Hepatocyte (in vitro differentiated cells): Measurements from ENCODE around the gene DDX10. TPM values are rescaled to one million over a fixed set of nuclear protein-coding genes. Genes with fewer than 3 reads are reported as not detected.

ENCODE experiments used
- DNase-seq: peaks from one replicate; pipeline ENCODE4 v3.0.0-alpha.2; 2016; ENCODE audit warnings: low spot score
- H2AFZ ChIP-seq: fragments of 200-600 bp; sonication (generic); 2 replicates; pipeline ENCODE4 v1.6.0; 2016; ENCODE audit warnings: antibody characterized with exemption, mild to moderate bottlenecking
- H3K27ac ChIP-seq: fragments of 200-600 bp; sonication (generic); 2 replicates; pipeline ENCODE4 v1.5.1; 2016; ENCODE audit warnings: mild to moderate bottlenecking
- H3K27me3 ChIP-seq: fragments of 200-600 bp; sonication (generic); 2 replicates; pipeline ENCODE4 v1.6.1; 2016
- H3K36me3 ChIP-seq: fragments of 200-600 bp; sonication (generic); replicated peaks from 2 replicates; pipeline ENCODE4 v1.5.1; 2016; ENCODE audit warnings: low read depth; ENCODE audit not compliant: insufficient read depth
- H3K4me1 ChIP-seq: fragments of 200-600 bp; sonication (generic); 2 replicates; pipeline ENCODE4 v1.5.1; 2016; ENCODE audit warnings: mild to moderate bottlenecking, moderate library complexity; ENCODE audit not compliant: insufficient read depth
- H3K4me2 ChIP-seq: fragments of 200-600 bp; sonication (generic); 2 replicates; pipeline ENCODE4 v1.6.0; 2016
- H3K4me3 ChIP-seq: fragments of 200-600 bp; sonication (generic); 2 replicates; pipeline ENCODE4 v1.5.1; 2016; ENCODE audit warnings: mild to moderate bottlenecking
- H3K79me2 ChIP-seq: fragments of 200-600 bp; sonication (generic); 2 replicates; pipeline ENCODE4 v1.6.0; 2017; ENCODE audit warnings: mild to moderate bottlenecking
- H3K9me2 ChIP-seq: fragments of 200-600 bp; sonication (generic); replicated peaks from 2 replicates; pipeline ENCODE4 v1.6.0; 2017; ENCODE audit warnings: mild to moderate bottlenecking; ENCODE audit not compliant: insufficient read depth
- H3K9me3 ChIP-seq: fragments of 200-600 bp; sonication (generic); 2 replicates; pipeline ENCODE4 v1.5.1; 2016; ENCODE audit warnings: low read depth, mild to moderate bottlenecking
- H4K20me1 ChIP-seq: fragments of 200-600 bp; sonication (generic); 2 replicates; pipeline ENCODE4 v1.6.0; 2016; ENCODE audit warnings: mild to moderate bottlenecking; ENCODE audit not compliant: insufficient read depth, poor library complexity, severe bottlenecking
- EZH2 ChIP-seq: fragments of 200-600 bp; sonication (generic); IDR thresholded peaks from 2 replicates; pipeline ENCODE4 v1.6.1; 2016; ENCODE audit warnings: antibody characterized with exemption, mild to moderate bottlenecking, borderline replicate concordance
- EZH2phosphoT487 ChIP-seq: fragments of 200-600 bp; sonication (generic); IDR thresholded peaks from one replicate; pipeline ENCODE4 v1.6.1; 2018; ENCODE audit warnings: antibody characterized with exemption, mild to moderate bottlenecking, low read depth, moderate library complexity; ENCODE audit not compliant: unreplicated experiment, severe bottlenecking
- WGBS: methylation state at CpG from one replicate; pipeline ENCODE4 v1.1.6; 2016; ENCODE audit warnings: low lambda C conversion rate; ENCODE audit errors: missing lambda C conversion rate; 5-methylcytosine and 5-hydroxymethylcytosine counted together
- polyA plus RNA-seq: library from polyadenylated mRNA; unstranded; fragments of >200 nt; fragmentation: Nextera tagmentation; extraction: Ambion mirVana; gene quantifications from 2 replicates; pipeline ENCODE4 v1.2.1, GENCODE V29; 2016
- total RNA-seq: library from RNA; depleted of rRNA; stranded (reverse); fragments of >200 nt; gene quantifications from 2 replicates; pipeline ENCODE4 v1.2.3, GENCODE V29; 2014
- TF ChIP-seq, protein P1 (sequence below): fragments of 200-600 bp; sonication (generic); IDR thresholded peaks from 2 replicates; pipeline ENCODE4 v1.5.1; 2016; ENCODE audit warnings: antibody characterized with exemption, mild to moderate bottlenecking; ENCODE audit not compliant: poor library complexity

The DDX10 gene
- total and polyA plus RNA-seq, 2 experiments from 2014 or later: 9.6 to 13.9 TPM

DNA sequence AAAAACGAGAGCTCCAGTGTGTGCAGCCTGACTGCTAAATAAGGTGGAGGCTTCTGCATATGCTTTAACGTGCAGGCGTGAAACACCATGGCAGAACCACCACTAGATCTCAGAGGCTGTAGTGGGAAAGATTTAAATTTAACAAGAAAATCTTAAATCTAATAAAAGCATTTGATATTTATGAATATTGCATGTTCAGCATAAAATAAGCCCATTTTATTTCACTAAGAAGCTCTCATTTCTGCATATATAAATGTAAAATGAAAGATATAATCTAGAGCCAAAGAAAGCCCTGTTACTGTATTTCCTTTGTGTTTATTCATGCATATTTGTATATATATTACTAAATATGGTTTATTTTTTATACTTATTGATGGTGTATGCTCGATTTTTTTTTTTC is 188.3 kb downstream of the DDX10 start:
- no peak overlapping the region for H3K4me2 ChIP-seq
- H3K4me3 ChIP-seq: no peak overlapping the region
- no peak overlapping the region for H2AFZ ChIP-seq
- no peaks in the 10 kb centered on the region for H3K9me3 ChIP-seq
- H3K4me1 ChIP-seq: peaks cover 9% of the 10 kb centered on the region
- H3K27ac ChIP-seq: no peak overlapping the region
- H3K27me3 ChIP-seq: no peaks in the 10 kb centered on the region
- no peaks in the 10 kb centered on the region for H3K79me2 ChIP-seq
- no peaks in the 10 kb centered on the region for H4K20me1 ChIP-seq
- H3K36me3 ChIP-seq: no peaks in the 10 kb centered on the region
- DNase-seq: no peak
- no peaks in the 10 kb centered on the region for H3K9me2 ChIP-seq
- WGBS: 93% methylated on average over 4 of the region's 4 CpGs
- TF ChIP-seq, protein P1, sequence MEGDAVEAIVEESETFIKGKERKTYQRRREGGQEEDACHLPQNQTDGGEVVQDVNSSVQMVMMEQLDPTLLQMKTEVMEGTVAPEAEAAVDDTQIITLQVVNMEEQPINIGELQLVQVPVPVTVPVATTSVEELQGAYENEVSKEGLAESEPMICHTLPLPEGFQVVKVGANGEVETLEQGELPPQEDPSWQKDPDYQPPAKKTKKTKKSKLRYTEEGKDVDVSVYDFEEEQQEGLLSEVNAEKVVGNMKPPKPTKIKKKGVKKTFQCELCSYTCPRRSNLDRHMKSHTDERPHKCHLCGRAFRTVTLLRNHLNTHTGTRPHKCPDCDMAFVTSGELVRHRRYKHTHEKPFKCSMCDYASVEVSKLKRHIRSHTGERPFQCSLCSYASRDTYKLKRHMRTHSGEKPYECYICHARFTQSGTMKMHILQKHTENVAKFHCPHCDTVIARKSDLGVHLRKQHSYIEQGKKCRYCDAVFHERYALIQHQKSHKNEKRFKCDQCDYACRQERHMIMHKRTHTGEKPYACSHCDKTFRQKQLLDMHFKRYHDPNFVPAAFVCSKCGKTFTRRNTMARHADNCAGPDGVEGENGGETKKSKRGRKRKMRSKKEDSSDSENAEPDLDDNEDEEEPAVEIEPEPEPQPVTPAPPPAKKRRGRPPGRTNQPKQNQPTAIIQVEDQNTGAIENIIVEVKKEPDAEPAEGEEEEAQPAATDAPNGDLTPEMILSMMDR: no peak
- TF ChIP-seq EZH2phosphoT487: no peak
- no peak for TF ChIP-seq EZH2

DNA sequence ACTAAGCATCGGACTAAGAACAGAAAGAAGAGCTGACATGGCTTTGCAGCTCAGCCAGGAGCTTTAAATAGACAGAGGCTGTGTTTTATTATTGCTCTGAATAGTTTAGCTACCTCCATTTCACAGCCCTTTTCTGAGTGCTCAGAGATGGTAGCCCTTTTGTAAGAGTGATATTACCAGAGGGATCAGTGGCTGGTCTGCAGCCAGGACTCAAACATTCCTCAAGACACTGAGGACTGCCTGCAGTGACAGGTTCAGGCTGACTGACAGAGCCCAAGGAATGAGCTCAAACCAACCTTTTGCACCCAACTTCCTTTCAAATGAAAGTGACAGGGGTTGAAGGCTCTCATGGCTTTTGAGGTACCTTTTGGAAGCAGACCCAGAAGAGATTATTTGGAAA is 189.0 kb downstream of the DDX10 start:
- no peak overlapping the region for H3K4me3 ChIP-seq
- no peak for DNase-seq
- no peaks in the 10 kb centered on the region for H3K27me3 ChIP-seq
- TF ChIP-seq EZH2 (no peak), EZH2phosphoT487 (no peak)
- TF ChIP-seq, protein P1: no peak
- H2AFZ ChIP-seq: no peak overlapping the region
- H4K20me1 ChIP-seq: no peaks in the 10 kb centered on the region
- peaks cover 9% of the 10 kb centered on the region for H3K4me1 ChIP-seq
- H3K9me2 ChIP-seq: no peaks in the 10 kb centered on the region
- no peaks in the 10 kb centered on the region for H3K79me2 ChIP-seq
- H3K27ac ChIP-seq: no peak overlapping the region
- 64% methylated on average over 1 of the region's 1 CpG for WGBS
- no peaks in the 10 kb centered on the region for H3K9me3 ChIP-seq
- no peaks in the 10 kb centered on the region for H3K36me3 ChIP-seq
- H3K4me2 ChIP-seq: peak overlapping the region; percentile 19

DNA sequence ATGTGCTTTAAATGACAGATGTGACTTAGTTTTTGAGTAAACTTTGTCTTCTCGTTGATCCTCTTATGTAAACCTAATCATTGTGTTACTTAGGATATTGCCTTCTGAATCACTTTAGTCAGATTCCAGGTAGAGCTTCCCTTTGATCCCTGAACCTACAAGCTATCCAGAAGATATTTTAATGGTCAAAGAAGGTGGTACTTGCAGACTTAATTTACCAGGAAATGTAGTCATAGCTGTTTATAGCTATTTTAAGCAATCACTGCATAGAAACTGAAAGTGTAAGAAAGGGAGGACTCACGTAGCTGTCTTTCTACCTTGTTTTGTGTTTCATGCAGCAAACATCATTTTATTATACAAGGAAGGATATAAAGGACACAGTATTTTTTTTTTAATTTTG is 189.5 kb downstream of the DDX10 start:
- H3K36me3 ChIP-seq: no peaks in the 10 kb centered on the region
- H3K27me3 ChIP-seq: no peaks in the 10 kb centered on the region
- no peaks in the 10 kb centered on the region for H3K79me2 ChIP-seq
- TF ChIP-seq EZH2: no peak
- TF ChIP-seq, protein P1: no peak
- TF ChIP-seq EZH2phosphoT487: no peak
- no peaks in the 10 kb centered on the region for H3K9me3 ChIP-seq
- no peak for DNase-seq
- H3K4me2 ChIP-seq: peak overlapping the region; percentile 19
- peaks cover 9% of the 10 kb centered on the region for H3K4me1 ChIP-seq
- no peaks in the 10 kb centered on the region for H3K9me2 ChIP-seq
- H4K20me1 ChIP-seq: no peaks in the 10 kb centered on the region
- H3K4me3 ChIP-seq: no peak overlapping the region
- H3K27ac ChIP-seq: no peak overlapping the region
- WGBS: 57% methylated on average over 2 of the region's 2 CpGs
- H2AFZ ChIP-seq: no peak overlapping the region

DNA sequence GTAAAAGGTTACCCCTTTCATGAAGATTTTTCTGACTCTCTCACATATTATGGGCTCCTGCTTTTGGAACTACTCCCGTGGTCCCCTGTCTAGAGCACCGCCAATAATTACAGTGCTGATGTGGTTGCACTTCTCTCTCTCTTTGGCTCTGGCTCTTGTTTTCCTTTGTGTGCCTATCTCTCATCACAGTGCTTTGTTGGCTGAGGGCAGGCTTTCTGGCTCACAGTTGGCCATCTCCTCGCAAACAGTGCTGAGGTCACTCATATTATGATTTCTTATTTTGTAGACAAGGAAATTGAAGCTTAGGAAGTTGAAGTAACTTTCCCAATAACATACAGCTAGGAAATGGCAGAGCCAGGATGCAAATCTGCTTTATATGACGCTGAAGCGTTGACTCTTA is 192.5 kb downstream of the DDX10 start:
- Histone ChIP-seq H3K36me3 (no peaks in the 10 kb centered on the region), H3K4me1 (peaks cover 9% of the 10 kb centered on the region), H3K27ac (no peak overlapping the region), H3K4me3 (no peak overlapping the region), H3K79me2 (no peaks in the 10 kb centered on the region), H2AFZ (no peak overlapping the region), H3K4me2 (no peak overlapping the region), H3K9me2 (no peaks in the 10 kb centered on the region), H3K27me3 (no peaks in the 10 kb centered on the region), H3K9me3 (no peaks in the 10 kb centered on the region), H4K20me1 (no peaks in the 10 kb centered on the region)
- TF ChIP-seq EZH2phosphoT487: no peak
- TF ChIP-seq EZH2: no peak
- TF ChIP-seq, protein P1: no peak
- WGBS: 86% methylated on average over 5 of the region's 5 CpGs
- DNase-seq: no peak
